Psoas muscle (tissue), 8 donors: ENCODE data around the gene DCAF16. TPM values are rescaled to one million over a fixed set of nuclear protein-coding genes. Genes with fewer than 3 reads are reported as not detected.

Source experiments
- ATAC-seq, 4 donors: fragments of 200-7000 bp; cut with Tn5 transposase; one replicate each; pipeline ENCODE4 v1.9.1; 2020; ENCODE audit warnings: moderate library complexity in 3 of 4, mild to moderate bottlenecking in 2 of 4
- DNase-seq, 2 donors: peaks; one replicate each; pipeline ENCODE4 v3.0.0-alpha.2; 2020
- H3K27ac ChIP-seq: fragments of 200-600 bp; one replicate; pipeline ENCODE4 v1.8.0; 2022
- H3K27me3 ChIP-seq, 3 donors: fragments of 200-600 bp in 1 of 3; one replicate each; pipeline versions ENCODE4 v1.6.1 to v1.8.0; 2013 to 2022; ENCODE audit warnings: low read length in 2 of 3, mild to moderate bottlenecking in 2 of 3, moderate library complexity in 1 of 3; ENCODE audit not compliant: insufficient read depth in 3 of 3
- H3K36me3 ChIP-seq, 2 donors: fragments of 200-600 bp in 1 of 2; one replicate each; pipeline versions ENCODE4 v1.6.1 to v1.8.0; 2013 to 2022; ENCODE audit warnings: low read depth in 1 of 2, mild to moderate bottlenecking in 1 of 2, moderate library complexity in 1 of 2; ENCODE audit not compliant: insufficient read depth in 1 of 2
- H3K4me1 ChIP-seq: fragments of 200-600 bp; one replicate; pipeline ENCODE4 v1.8.0; 2022
- H3K4me3 ChIP-seq: fragments of 200-600 bp; one replicate; pipeline ENCODE4 v1.8.0; 2022; ENCODE audit warnings: mild to moderate bottlenecking
- H3K9me3 ChIP-seq: fragments of 200-600 bp; one replicate; pipeline ENCODE4 v1.8.0; 2022
- CTCF ChIP-seq: fragments of 200-600 bp; IDR thresholded peaks from one replicate; pipeline ENCODE4 v1.8.0; 2022; ENCODE audit warnings: antibody characterized with exemption
- WGBS, 3 donors: extraction: QIAGEN DNeasy Blood & Tissue Kit; methylation state at CpG; one replicate each; pipeline versions ENCODE4 v1.1.6 to v1.1.7; 2013; 5-methylcytosine and 5-hydroxymethylcytosine counted together
- intact Hi-C, 2 donors: fragments of 100-400 bp; cut with DNase I; formaldehyde crosslinking; loops; one replicate each; pipeline versions ENCODE4 v1.11.0 to v1.14.2; 2022
- polyA plus RNA-seq, 3 donors: library from polyadenylated mRNA; stranded (reverse); fragments of 200-250 nt; gene quantifications; one replicate each; pipeline ENCODE4 v1.2.3, GENCODE V29; 2013
- total RNA-seq, 4 donors: library from RNA; stranded (reverse); fragmentation: NEBNext Ultra II Directional in 2 of 4; extraction: Animal tissue kit (Norgen Biotek cat#: 25700) in 2 of 4; gene quantifications; one replicate each; pipeline versions ENCODE4 v1.2.1 to v1.2.4, GENCODE V29; 2021 to 2023
- donor health status: healthy with polysubstance abuse.
- donor health status: DM: no; HTN: no; CAD: no; lungs with moderate emphysema.
- donor health status: Bipolar disorder and iron deficiency.
- donor health status: healthy.
- donor health status: DM: yes; HTN: yes; CAD: no.
- donor health status: DM: no; HTN: no; CAD: no.
- donor health status: DM: no; HTN: no; CAD: no.
- donor health status: DM: yes; HTN: yes; CAD: no.

DCAF16 gene
- total and polyA plus RNA-seq, 7 donors, result 3.7 to 14.8 (median 10.4) TPM

GRCh38 chr4:17809667-17810066, 890 bp downstream of the DCAF16 start:
- DNase-seq (no peak), ATAC-seq (no peak)
- intact Hi-C loops, result loop anchor here (5.0 to 10.0 kb wide), 6 partner anchors 172 to 555 kb away; partner anchors contain the start of genes LCORL (in 2 of the 2), LAP3 (in 1 of the 2) and MED28 (in 1 of the 2)
- 1 to 5% (median 2%) methylated on average over 7 of the region's 7 CpGs for WGBS, 3 donors
- Histone ChIP-seq H3K4me3 (peak overlapping the region; percentile 88), H3K27ac (peak overlapping the region; percentile 91), H3K9me3 (no peaks in the 10 kb centered on the region), H3K27me3 (no peaks in the 10 kb centered on the region), H3K36me3 (peaks cover 0 to 3% of the 10 kb centered on the region in 2 donors), H3K4me1 (peaks cover 36% of the 10 kb centered on the region)
- TF ChIP-seq CTCF, result no peak

GRCh38 chr4:17807446-17807845, 3.1 kb downstream of the DCAF16 start:
- ATAC-seq (no peak), DNase-seq (no peak)
- no peaks in the 10 kb centered on the region for H3K27me3 ChIP-seq
- 25 to 32% (median 30%) methylated on average over 6 of the region's 6 CpGs for WGBS, 3 donors
- H3K4me3 ChIP-seq, result peak overlapping the region; percentile 88
- no peak for TF ChIP-seq CTCF
- peaks cover 9 to 25% of the 10 kb centered on the region in 2 donors for H3K36me3 ChIP-seq
- intact Hi-C loops, result loop anchor here (5.0 to 10.0 kb wide), 3 partner anchors 170 to 260 kb away; partner anchors contain the start of gene LAP3 (in 1 of the 2)
- no peaks in the 10 kb centered on the region for H3K9me3 ChIP-seq
- peak overlapping the region; percentile 91 for H3K27ac ChIP-seq
- H3K4me1 ChIP-seq, result peaks cover 36% of the 10 kb centered on the region

GRCh38 chr4:17805580-17806155, 4.9 kb downstream of the DCAF16 start:
- intact Hi-C loops, result loop anchor here (5.0 to 10.0 kb wide), 3 partner anchors 168 to 258 kb away; partner anchors contain the start of gene LAP3 (in 1 of the 2)
- no peak for ATAC-seq
- H3K27me3 ChIP-seq, result no peaks in the 10 kb centered on the region
- peaks cover 36% of the 10 kb centered on the region for H3K4me1 ChIP-seq
- H3K36me3 ChIP-seq, result peaks cover 9 to 38% of the 10 kb centered on the region in 2 donors
- DNase-seq, result no peak
- no peaks in the 10 kb centered on the region for H3K9me3 ChIP-seq
- H3K4me3 ChIP-seq, result no peak overlapping the region
- 84 to 89% (median 89%) methylated on average over 3 of the region's 3 CpGs for WGBS, 3 donors
- TF ChIP-seq CTCF, result no peak
- H3K27ac ChIP-seq, result no peak overlapping the region

- Histone ChIP-seq H3K4me3 (no peak overlapping the region), H3K9me3 (no peaks in the 10 kb centered on the region), H3K27me3 (no peaks in the 10 kb centered on the region), H3K27ac (no peak overlapping the region), H3K36me3 (peaks cover 0 to 25% of the 10 kb centered on the region in 2 donors), H3K4me1 (no peaks in the 10 kb centered on the region)
- 97 to 98% (median 97%) methylated on average over 1 of the region's 1 CpG for WGBS, 3 donors
- intact Hi-C loops, result no loop called here
- ATAC-seq, result no peak
- no peak for TF ChIP-seq CTCF
- no peak for DNase-seq
Measured at GRCh38 chr4:17797808-17798207, 12.7 kb downstream of the DCAF16 start.
